HepG2 (cell line): Measurements from ENCODE around the gene ZKSCAN1. TPM values are rescaled to one million over a fixed set of nuclear protein-coding genes. Genes with fewer than 3 reads are reported as not detected.
A peak's percentile ranks its signal among the peaks of the same experiment; 100 is the strongest.

Source experiments
- DRAP1 ChIP-seq: IDR thresholded peaks from 2 replicates; pipeline ENCODE4 v1.6.1; 2016; ENCODE audit warnings: missing genetic modification reagents, missing compliant biosample characterization
- FOSL2 ChIP-seq: sonication (generic); formaldehyde crosslinking; IDR thresholded peaks from 2 replicates; pipeline ENCODE4 v1.4.0; 2020; ENCODE audit warnings: missing genetic modification reagents
- GATAD1 ChIP-seq: IDR thresholded peaks from 2 replicates; pipeline ENCODE4 v1.6.1; 2016; ENCODE audit warnings: missing genetic modification reagents, missing compliant biosample characterization
- KLF15 ChIP-seq: sonication (generic); formaldehyde crosslinking; IDR thresholded peaks from 2 replicates; pipeline ENCODE4 v1.8.1; 2023; ENCODE audit warnings: borderline replicate concordance, mild to moderate bottlenecking, inconsistent platforms, missing genetic modification reagents, mixed read lengths
- MAF1 ChIP-seq: sonication (generic); formaldehyde crosslinking; IDR thresholded peaks from 2 replicates; pipeline ENCODE4 v1.5.0; 2020; ENCODE audit warnings: missing genetic modification reagents, borderline replicate concordance
- MNT ChIP-seq: fragments of 450-650 bp; IDR thresholded peaks from 2 replicates; pipeline ENCODE4 v1.6.1; 2016
- MYNN ChIP-seq: sonication (generic); formaldehyde crosslinking; IDR thresholded peaks from 2 replicates; pipeline ENCODE4 v1.4.0; 2020; ENCODE audit warnings: mild to moderate bottlenecking, low read depth, missing genetic modification reagents
- NCOR1 ChIP-seq: fragments of 200-600 bp; sonication (generic); IDR thresholded peaks from 2 replicates; pipeline ENCODE4 v1.7.0; 2017; ENCODE audit warnings: antibody characterized with exemption, low read length, borderline replicate concordance
- NFYB ChIP-seq: sonication (generic); formaldehyde crosslinking; IDR thresholded peaks from 2 replicates; pipeline ENCODE4 v1.4.0; 2020; ENCODE audit warnings: missing genetic modification reagents
- NFYC ChIP-seq: IDR thresholded peaks from 2 replicates; pipeline ENCODE4 v1.6.1; 2016; ENCODE audit warnings: missing genetic modification reagents, missing compliant biosample characterization
- SP5 ChIP-seq: IDR thresholded peaks from 2 replicates; pipeline ENCODE4 v1.6.1; 2016; ENCODE audit warnings: low read depth, borderline replicate concordance
- STAG1 ChIP-seq: sonication (generic); formaldehyde crosslinking; IDR thresholded peaks from 2 replicates; pipeline ENCODE4 v1.4.0; 2020; ENCODE audit warnings: missing genetic modification reagents
- YEATS2 ChIP-seq: sonication (generic); formaldehyde crosslinking; IDR thresholded peaks from 2 replicates; pipeline ENCODE4 v1.4.0; 2020; ENCODE audit warnings: missing genetic modification reagents, borderline replicate concordance
- ZBTB43 ChIP-seq: sonication (generic); formaldehyde crosslinking; conservative IDR thresholded peaks from 2 replicates; pipeline ENCODE4 v1.4.0; 2020; ENCODE audit warnings: missing genetic modification reagents
- ZC3H13 ChIP-seq: sonication (generic); formaldehyde crosslinking; IDR thresholded peaks from 2 replicates; pipeline ENCODE4 v1.8.1; 2023; ENCODE audit warnings: mild to moderate bottlenecking, missing genetic modification reagents, moderate library complexity
- ZGPAT ChIP-seq: IDR thresholded peaks from 2 replicates; pipeline ENCODE4 v1.6.1; 2016; ENCODE audit warnings: mild to moderate bottlenecking
- ZNF251 ChIP-seq: sonication (generic); formaldehyde crosslinking; IDR thresholded peaks from 2 replicates; pipeline ENCODE4 v1.9.0; 2021; ENCODE audit warnings: mild to moderate bottlenecking, missing genetic modification reagents
- ZNF264 ChIP-seq: sonication (generic); formaldehyde crosslinking; IDR thresholded peaks from 2 replicates; pipeline ENCODE4 v1.4.0; 2020; ENCODE audit warnings: missing genetic modification reagents
- ZNF335 ChIP-seq: sonication (generic); formaldehyde crosslinking; IDR thresholded peaks from 2 replicates; pipeline ENCODE4 v1.4.0; 2020; ENCODE audit warnings: missing genetic modification reagents
- ZNF510 ChIP-seq: sonication (generic); formaldehyde crosslinking; IDR thresholded peaks from 2 replicates; pipeline ENCODE4 v1.4.0; 2020; ENCODE audit warnings: low read depth, mild to moderate bottlenecking, missing genetic modification reagents
- ZNF574 ChIP-seq: sonication (generic); formaldehyde crosslinking; IDR thresholded peaks from 2 replicates; pipeline ENCODE4 v1.4.0; 2020; ENCODE audit warnings: missing genetic modification reagents
- ZNF576 ChIP-seq: sonication (generic); formaldehyde crosslinking; IDR thresholded peaks from 2 replicates; pipeline ENCODE4 v1.4.0; 2020; ENCODE audit warnings: mild to moderate bottlenecking, missing genetic modification reagents
- ZNF678 ChIP-seq: sonication (generic); formaldehyde crosslinking; IDR thresholded peaks from 2 replicates; pipeline ENCODE4 v1.4.0; 2020; ENCODE audit warnings: mild to moderate bottlenecking, missing genetic modification reagents
- polyA plus RNA-seq, 8 experiments: library from polyadenylated mRNA; depleted of rRNA in 3 of 8; stranded (reverse) in 7 of 8; unstranded in 1 of 8; fragments of >200 nt; fragmentation: Illumina TruSeq in 4 of 8; extraction: Trizol in 4 of 8; gene quantifications; 2 replicates each; pipeline versions ENCODE4 v1.2.1 to v1.2.3, GENCODE V29; 2011 to 2016; ENCODE audit warnings: low read depth in 4 of 8, missing spikeins in 1 of 8, mixed read lengths in 1 of 8; ENCODE audit not compliant: insufficient read depth in 1 of 8
- total RNA-seq, 5 experiments: library from RNA; depleted of rRNA; stranded (reverse); fragments of >200 nt; fragmentation: Illumina TruSeq; extraction: Trizol; gene quantifications; 2 replicates each; pipeline ENCODE4 v1.2.3, GENCODE V29; 2016; ENCODE audit warnings: low read depth in 1 of 5

ZKSCAN1 gene
- total and polyA plus RNA-seq, 2 of the 13 experiments (the other 11 are each of a cell fraction or from before 2014, with no cell fraction given), result 46.4 to 60.6 TPM

GRCh38 chr7:99975782-99976521, 39.4 kb upstream of the ZKSCAN1 start, which contains the start of gene AZGP1 (continued):
- TF ChIP-seq MYNN (CRISPR knock-in tag), result no peak
- TF ChIP-seq MNT, result 0 out of 2 replicates have a peak, but pooled peaks have one; percentile 25
- TF ChIP-seq ZC3H13 (CRISPR knock-in tag), result no peak
- TF ChIP-seq KLF15 (CRISPR knock-in tag), result peak; percentile 97; the same call in 1 of the 2 replicates
- peak; percentile 12; the same call in 1 of the 2 replicates for TF ChIP-seq SP5
- peak; percentile 50 for TF ChIP-seq ZNF574 (CRISPR knock-in tag)
- TF ChIP-seq YEATS2 (CRISPR knock-in tag), result peak; percentile 59; the same call in 1 of the 2 replicates
- TF ChIP-seq STAG1 (CRISPR knock-in tag), result 0 out of 2 replicates have a peak, but pooled peaks have one; percentile 2
- TF ChIP-seq ZNF678, result no peak
- peak; percentile 71 for TF ChIP-seq NFYC
- peak; percentile 98 for TF ChIP-seq DRAP1
- peak; percentile 70 for TF ChIP-seq NFYB
- no peak for TF ChIP-seq ZNF576
- TF ChIP-seq ZNF510 (CRISPR knock-in tag), result no peak
- TF ChIP-seq ZNF335, result 0 out of 2 replicates have a peak, but pooled peaks have one; percentile 25
- TF ChIP-seq ZBTB43 (CRISPR knock-in tag), result no peak
- peak; percentile 19; the same call in 1 of the 2 replicates for TF ChIP-seq NCOR1
- TF ChIP-seq ZGPAT (CRISPR knock-in tag), result peak; percentile 55
- TF ChIP-seq MAF1, result no peak
- TF ChIP-seq FOSL2 (CRISPR knock-in tag), result peak; percentile 60; the same call in 1 of the 2 replicates
- TF ChIP-seq ZNF251 (CRISPR knock-in tag), result no peak
- 0 out of 2 replicates have a peak, but pooled peaks have one; percentile 43 for TF ChIP-seq ZNF264
- TF ChIP-seq GATAD1 (CRISPR knock-in tag), result peak; percentile 60
